Measurements from ENCODE around the gene PPP1R1C. TPM values are rescaled to one million over a fixed set of nuclear protein-coding genes. Genes with fewer than 3 reads are reported as not detected.
"Not testable (repeated sequence)": the region's sequence is repeated elsewhere in the genome, so short reads cannot be mapped to it uniquely, and the experiment has no call there.

The PPP1R1C gene
- polyA plus RNA-seq, 1 donor = 3.5 TPM

DNA sequence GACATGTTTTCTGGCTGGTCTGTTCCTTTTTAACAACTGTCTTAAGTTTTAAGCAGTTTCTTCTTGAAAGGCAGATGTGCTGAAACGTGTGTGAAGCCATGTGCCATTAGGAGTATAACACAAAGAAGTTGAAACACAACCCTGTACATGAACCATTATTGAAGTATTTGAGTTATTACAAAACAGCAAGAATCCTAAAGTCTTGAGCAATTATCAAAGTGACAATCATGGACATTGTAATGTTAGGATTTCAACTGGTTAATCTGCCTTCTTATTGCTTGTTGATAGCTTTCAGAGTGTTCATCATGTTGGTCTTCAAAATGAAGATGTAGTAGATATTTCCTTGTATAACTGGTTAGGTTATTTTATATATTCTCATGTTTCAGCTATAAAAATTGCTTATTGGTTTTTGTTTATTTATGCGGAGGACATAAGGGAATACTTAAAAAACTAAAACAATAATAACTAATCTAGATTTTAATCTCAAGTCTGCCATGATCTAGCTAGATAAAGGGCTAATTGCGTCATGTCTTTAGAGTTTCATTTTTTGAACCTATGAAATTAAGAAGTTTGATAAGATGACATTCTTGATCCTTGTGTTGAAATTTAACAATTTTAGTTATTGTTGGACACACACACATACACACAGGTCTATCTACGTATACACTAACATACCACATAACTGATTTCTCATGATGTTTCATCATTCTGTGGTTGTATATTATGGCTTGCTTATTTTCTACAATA, 21.1 kb downstream of the PPP1R1C start:
- DNase-seq = no peak

DNA sequence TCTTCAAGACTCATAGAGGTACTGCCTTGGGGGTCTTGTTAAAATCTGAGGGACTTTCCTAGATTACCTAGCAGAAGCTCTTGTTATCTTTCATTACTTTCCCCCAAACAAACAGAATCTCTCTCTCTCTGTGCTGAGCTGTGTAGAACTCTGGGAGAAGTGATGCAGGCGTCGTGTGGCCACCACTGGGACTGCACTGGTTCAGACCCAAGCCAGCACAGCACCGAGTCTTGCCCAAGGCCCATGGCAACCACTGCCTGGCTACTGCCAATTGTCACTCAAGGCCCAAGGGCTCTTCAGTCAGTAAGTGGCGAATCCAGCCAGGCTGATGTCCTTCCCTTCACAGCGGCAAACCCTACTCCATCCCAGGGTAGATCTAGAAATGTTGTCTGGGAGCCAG, 28.6 kb downstream of the PPP1R1C start:
- DNase-seq = no peak

GRCh38 chr2:182015334-182016109, 29.9 kb downstream of the PPP1R1C start:
- no peak for DNase-seq

GRCh38 chr2:182018218-182018617, 32.6 kb downstream of the PPP1R1C start:
- no peak for DNase-seq

GRCh38 chr2:182019731-182020130, 34.1 kb downstream of the PPP1R1C start:
- DNase-seq = no peak

DNA sequence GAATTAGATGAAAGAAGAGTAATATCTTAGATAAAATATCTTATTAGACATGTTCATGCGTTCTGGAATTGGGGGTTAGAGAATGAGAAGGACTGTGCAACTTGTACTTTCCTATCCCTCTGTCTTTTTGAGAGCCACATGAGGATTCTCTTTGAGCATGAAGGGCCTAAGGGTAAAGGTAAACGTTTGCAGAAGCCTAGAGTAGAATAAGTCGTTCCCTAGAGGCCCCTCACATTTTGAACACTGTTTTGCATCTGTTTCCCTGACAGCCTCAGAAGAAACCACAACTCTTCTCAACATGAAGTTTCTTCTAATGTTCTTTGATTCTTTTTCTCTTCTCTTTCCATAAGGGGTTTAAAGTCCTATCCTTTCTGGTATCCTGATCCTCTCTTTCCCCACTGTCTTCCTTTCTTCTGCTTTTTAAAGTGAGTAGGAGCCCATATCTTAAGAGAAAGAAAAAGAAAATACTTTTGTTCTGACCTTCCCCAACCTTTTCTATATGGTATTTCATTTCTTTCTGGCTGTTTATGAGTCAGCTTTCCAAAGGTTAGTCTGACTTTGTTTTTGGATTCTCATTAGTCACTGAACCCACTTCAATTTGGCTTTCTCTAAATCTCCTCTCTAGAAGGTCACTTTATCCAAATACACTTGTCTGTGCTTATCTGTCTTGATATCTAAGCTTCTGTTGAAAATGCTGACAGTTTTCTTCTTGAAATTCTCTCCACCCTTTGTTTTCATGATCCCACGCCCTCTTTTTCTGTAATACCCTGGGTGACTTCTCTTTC, 34.8 kb downstream of the PPP1R1C start:
- no peak for DNase-seq

DNA sequence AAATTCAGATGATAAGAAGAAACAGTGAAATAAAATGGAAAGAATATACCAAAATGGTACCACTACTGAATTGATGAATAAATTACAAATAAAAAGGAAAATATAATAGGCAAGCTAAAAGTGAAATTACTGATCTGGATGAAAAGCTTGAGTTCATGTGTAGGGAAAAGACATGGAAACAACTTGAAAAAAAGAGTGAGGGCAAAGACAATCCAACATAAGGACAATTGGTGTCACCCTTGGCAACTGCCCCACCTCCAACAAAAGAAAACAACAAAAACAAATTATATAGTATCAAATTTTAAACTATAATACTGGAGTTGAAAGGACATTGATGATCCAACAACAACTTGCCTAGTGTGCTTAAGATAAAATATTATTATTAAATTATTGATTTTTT, 37.6 kb downstream of the PPP1R1C start:
- no peak for DNase-seq

- DNase-seq = not testable (repeated sequence)
Measured at GRCh38 chr2:182030875-182031274, 45.2 kb downstream of the PPP1R1C start.

DNA sequence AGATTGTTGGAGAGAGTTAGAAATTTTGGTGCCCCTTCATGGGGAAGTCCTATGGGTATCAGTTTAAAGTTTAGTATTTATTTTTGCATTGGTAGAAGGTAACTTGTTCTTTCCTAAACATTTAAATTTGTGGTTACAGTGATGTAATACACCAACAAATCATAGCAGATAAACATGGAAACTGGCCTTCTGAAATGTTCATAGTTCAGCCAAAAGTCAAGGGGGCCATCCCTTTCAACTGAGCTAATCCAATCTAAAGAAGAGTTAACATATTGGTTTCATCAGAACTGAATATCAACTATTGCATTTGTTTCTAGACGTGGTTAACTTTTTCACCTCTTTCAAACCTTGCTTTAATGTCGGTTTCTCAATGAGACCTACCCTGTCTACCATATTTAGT, 46.3 kb downstream of the PPP1R1C start:
- DNase-seq = no peak

DNA sequence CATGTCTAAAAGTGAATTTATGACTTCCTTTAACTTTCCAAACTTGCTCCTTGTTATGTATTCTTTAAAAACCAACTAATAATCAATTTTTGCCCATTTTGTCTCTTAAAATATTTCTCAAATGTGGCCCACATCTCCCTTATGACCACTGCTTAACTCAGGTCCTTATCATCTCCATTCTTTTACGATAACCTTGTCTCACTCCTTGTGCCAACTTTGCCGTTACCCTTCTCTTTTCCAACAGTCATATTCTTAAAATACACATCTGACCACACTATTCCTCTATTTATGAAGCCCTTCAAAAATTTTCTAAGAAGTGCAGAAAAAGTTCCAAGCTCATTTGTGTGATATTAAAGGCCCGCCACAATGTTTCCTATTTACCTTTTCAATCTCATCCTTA, 47.8 kb downstream of the PPP1R1C start:
- DNase-seq = no peak

DNA sequence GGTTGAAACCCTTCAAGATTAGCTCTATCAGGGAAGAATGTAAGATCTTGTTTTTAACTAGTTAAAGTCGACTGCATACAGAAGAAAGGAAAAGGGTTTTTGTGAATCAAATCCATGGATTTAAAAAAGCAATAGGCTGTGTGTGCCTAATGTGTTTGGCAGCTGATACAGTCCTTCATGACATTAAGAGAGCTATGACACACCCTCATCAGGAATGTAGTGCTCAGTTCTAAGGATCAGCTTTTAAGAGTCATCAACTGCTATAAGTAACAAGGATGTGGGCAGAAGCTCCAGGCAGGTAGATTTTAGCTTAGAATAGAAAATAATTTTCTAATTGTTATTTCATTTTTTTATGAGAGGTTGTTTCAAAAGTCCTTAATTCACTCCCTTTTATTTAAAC, 52.9 kb downstream of the PPP1R1C start:
- no peak for DNase-seq

DNA sequence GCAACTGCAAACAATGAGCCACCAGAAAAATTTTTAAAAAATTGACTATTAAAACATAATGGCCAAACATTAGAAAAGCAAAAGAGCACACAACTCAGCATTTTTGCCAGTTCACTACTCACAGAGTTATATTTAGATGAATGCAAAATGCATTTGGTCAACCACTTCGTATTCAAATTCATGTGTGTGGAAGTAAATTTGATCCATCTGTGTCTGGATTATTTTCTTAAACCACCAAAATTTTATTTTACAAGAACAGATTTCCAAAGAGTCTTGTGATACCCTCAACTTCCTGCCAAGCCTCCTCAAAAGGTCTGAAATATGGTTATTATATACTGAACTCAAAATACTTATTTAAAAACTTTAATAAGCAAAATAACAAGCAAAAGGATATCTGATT, 57.4 kb downstream of the PPP1R1C start:
- DNase-seq = no peak

- no peak for DNase-seq
Measured at GRCh38 chr2:182043861-182044260, 58.2 kb downstream of the PPP1R1C start.

DNA sequence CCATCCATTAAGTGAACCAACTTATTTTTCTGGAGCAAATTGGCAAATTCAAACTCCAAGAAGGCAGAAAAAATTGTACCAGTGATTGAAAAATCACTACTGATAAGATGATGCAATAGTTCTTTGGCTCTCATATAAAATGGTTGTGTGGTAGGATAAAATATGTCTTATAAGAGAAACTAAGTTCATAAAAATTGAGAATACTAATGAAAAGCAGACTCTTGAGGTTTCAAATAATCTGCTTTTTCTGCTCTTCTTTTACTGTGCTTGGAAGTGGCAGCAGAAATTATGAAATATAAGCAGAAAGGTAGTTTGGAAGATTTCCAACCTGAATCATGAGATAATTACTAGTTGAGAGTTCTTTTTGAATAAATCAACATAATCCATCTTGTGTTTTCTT, 61.9 kb downstream of the PPP1R1C start:
- DNase-seq = no peak

DNA sequence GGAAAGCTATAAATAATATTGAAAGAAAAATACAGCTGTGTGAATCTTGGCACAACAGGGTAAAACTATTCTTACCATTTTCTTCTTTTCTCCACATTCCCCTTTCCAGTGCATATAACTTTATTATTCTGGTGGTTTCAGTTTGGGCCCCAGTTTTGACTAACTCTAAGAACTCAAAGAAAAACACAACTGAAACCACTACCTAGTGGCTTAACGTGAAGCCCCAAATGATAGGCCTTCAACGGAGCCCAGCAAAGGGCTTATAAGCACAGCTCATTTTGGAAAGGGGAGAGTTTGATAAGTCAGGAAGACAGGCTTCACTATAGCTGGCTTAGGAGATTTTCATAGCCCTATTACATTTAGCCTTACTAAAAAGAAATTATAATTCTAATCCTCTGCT, 62.4 kb downstream of the PPP1R1C start:
- no peak for DNase-seq

GRCh38 chr2:182048621-182049020, 63.0 kb downstream of the PPP1R1C start:
- no peak for DNase-seq

- DNase-seq = no peak
Measured at GRCh38 chr2:182049372-182050148, 63.9 kb downstream of the PPP1R1C start.

- no peak for DNase-seq
Measured at GRCh38 chr2:182050333-182051135, 64.9 kb downstream of the PPP1R1C start.

DNA sequence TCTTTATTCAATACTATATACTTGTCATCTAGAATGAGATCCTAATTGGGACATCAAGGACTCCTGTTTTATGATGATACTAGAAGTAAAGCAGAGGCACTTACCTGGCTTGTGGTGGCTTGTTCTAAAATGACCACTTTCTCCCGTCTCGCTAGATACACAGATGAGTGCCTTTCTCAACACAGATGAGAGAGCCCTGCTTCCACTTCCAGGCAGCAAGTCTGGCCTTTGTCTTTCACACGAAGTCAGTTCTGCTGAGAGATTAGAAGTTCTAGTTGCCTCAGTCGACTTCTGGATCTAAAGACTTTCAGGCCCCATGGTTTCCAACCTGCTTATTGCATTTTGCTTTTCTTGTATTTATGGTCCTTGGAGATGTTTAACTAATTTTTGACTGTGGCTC, 70.3 kb downstream of the PPP1R1C start:
- no peak for DNase-seq

DNA sequence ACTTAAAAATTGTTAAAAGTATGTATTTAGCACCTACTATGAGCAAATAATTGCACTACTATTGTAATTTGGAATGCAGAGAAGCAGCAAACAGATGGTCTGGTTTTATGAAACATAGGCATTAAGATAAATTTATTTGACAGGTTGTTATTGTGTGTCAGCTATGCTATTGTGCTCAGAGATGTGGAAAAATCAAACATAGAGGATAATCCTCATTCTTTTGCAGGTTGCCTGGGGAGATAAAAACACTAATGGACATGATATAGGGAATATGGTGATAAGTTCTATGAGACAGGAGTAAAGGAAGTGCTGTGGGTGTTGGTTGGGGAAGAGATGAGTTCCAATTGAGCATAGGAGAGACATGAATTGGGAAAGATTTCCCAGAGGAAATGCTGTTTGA, 71.3 kb downstream of the PPP1R1C start:
- no peak for DNase-seq

GRCh38 chr2:182058056-182058455, 72.4 kb downstream of the PPP1R1C start:
- DNase-seq = no peak
